ENCODE measurements around the gene TET2.
A peak's percentile ranks its signal among the peaks of the same experiment; 100 is the strongest.

Gene TET2

GRCh38 chr4:105146276-105147015 is at the start of gene TET2:
Gene TET2 (plus strand): TSS chr4:105146876. CDS start chr4:105233943, 87,067 bp downstream.
- peak; percentile 87 for DNase-seq

DNA sequence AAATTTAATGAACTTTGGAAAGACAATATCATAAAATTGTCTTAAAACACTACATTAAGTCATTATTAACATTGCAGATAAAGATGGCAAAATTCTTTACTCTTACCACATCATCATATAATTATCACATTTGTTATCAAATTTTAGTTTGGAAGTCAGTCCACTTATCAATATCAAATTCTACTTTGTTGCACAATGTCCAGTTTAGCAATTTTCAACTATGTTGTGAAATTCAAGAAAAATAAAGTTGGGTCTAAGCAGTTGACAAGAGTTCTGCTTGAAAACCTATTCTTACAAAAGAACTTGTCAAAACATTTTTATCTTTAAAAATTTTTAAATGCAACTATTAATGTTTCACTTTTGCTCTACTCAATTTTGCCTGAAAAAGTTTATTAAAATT is 44.7 kb upstream of the TET2 start:
- DNase-seq = no peak

DNA sequence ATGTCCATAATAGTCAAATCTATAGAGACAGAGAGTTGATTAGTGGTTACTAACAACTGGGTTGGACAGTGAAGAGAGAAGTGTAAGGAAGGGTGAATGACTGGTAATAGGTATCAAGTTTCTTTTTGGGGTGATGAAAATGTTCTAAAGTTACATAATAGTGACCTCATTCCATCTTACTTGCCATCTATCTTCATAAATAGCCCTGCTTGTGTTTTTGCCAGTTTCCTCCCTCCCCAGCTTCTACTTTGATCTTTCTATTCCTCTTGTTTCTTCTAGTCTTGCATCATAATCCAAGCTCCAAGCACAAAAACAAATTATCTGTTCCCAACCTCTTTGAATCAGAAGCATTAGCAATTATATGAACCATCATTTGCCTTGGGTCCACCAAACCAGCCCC is 40.2 kb upstream of the TET2 start:
- no peak for DNase-seq

- no peak for DNase-seq
Measured at GRCh38 chr4:105107095-105107856, 39.4 kb upstream of the TET2 start.

- no peak for DNase-seq
Measured at GRCh38 chr4:105108971-105109370, 37.7 kb upstream of the TET2 start.

GRCh38 chr4:105112274-105112673 is 34.4 kb upstream of the TET2 start:
- DNase-seq = no peak

DNA sequence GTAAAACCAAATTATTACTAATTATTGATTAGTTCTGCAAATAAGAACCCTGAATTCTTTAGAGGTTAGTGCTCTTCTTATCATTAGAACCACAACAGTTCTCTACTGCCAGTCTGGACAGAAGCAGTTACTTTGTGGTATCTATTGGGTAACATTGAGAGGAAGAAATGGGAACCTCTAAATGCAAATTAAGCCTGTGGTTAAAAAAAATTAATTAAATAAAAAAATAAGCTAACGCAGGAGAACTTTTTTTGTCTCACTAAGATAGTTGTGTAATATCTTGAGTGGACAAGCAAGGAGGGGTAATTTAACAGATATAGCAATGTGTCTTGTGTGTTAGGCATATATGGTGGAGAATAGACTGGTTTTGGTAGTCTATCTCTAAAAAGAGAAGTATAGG is 32.9 kb upstream of the TET2 start:
- DNase-seq = no peak

DNA sequence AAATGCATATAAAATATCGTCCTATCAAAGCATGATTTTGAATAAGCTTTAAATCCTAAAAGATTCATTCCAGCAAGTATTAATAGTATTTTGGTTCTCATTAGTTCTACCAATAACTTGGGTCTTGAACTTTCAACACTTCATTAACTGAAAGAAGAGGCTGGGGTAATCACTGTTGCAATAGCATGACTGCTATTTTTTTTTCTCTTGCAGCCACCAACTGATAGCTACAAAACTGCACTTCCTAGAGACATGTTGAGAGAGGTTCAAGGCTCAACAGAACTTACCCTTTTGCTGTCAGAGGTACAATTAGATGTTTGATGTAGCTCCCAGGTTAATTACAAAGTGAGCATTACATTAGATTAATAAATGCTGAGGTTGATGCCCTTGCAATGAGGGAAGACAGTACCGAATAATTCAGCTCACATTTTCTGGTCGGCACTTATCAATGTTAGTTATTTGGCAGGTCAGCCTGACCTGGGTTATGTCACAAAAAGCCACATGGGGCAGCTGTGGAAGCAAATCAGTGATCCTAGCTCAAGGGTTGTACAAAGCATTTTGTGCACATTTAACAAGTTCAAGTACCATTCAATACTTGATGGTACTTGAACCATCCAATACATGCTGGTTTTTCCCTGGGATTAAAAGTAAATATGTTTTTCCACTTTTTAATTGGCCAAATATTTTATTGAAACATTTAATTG is 29.9 kb upstream of the TET2 start:
- DNase-seq = no peak

DNA sequence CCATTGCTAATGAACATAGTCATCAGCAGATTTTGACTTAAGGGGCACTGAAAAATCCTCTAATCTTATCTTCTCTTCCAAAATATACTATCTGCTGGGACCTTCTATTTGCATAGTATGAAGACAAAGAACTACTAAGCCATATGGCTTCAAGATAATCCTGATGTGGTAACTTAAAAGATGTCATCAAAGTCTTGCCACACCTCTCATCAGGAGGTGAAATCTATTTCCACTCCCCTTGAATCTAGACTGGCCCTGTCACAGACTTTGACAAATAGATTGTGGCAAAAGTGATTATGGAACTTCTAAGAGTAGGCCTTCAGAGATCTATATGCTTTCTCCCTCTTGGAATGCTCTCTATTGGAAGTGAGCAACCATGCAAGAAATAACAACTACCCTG is 27.3 kb upstream of the TET2 start:
- DNase-seq = no peak

GRCh38 chr4:105120626-105121025 is 26.1 kb upstream of the TET2 start:
- no peak for DNase-seq

- no peak for DNase-seq
Measured at GRCh38 chr4:105122350-105122749, 24.3 kb upstream of the TET2 start.

GRCh38 chr4:105126311-105127169 is 20.1 kb upstream of the TET2 start:
- no peak for DNase-seq

GRCh38 chr4:105127170-105127445 is 19.6 kb upstream of the TET2 start:
- DNase-seq = no peak

GRCh38 chr4:105128208-105128607 is 18.5 kb upstream of the TET2 start:
- no peak for DNase-seq

GRCh38 chr4:105129286-105130040 is 17.2 kb upstream of the TET2 start:
- no peak for DNase-seq

DNA sequence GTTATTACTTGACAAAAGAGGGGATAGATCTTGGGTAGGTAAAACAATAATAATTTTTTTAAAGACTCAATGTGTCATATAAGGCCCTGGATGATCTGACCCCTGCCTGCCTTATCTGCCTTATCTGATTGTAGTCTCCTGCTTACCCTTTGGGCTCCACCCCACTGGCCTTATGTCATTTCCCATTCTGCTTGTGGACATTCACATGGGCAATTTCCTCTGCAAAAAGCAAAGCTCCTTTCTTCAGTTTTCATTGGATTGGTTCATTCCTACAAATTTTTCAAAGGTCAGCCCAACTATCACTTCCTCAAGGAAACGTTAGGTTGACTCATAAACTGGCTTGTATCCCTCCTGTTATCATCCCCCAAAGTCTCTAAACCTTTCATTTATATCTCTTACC is 15.7 kb upstream of the TET2 start:
- no peak for DNase-seq

DNA sequence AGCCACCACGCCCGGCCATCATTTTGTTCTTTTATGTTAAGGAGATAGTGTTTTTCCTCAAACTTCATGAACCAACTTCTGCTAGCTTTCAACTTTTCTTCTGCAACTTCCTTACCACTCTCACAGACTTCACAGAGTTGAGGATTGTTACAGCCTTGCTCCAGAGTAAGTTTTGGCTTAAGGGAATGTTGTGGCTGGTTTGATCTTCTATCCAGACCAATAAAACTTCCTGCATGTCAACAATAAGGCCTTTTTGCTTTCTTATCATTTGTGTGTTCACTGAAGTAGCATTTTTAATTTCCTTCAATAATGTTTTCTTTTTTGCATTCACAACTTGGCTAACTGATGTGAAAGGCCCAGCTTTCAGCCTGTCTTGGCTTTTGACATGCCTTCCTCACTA is 12.7 kb upstream of the TET2 start:
- DNase-seq = no peak

DNA sequence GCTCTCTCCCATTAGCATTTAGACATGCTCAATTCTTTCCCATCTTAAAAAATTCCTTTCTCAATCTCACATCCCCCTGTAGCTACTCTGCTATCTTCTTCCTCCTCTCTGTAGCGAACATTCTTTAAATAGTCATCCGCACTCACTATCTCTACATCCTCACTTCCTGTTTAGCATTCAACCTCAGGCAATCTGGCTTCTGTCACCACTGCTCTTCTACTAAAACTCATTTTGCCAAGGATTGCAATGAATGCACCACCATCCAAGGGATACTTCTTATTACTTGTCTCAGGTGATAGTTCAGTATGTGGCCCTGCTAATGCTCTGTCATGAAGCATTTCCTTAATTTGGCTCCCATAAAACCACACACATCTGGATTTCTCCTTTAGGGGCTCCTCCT is 10.9 kb upstream of the TET2 start:
- DNase-seq = no peak

- DNase-seq = no peak
Measured at GRCh38 chr4:105137121-105137875, 9.4 kb upstream of the TET2 start.

DNA sequence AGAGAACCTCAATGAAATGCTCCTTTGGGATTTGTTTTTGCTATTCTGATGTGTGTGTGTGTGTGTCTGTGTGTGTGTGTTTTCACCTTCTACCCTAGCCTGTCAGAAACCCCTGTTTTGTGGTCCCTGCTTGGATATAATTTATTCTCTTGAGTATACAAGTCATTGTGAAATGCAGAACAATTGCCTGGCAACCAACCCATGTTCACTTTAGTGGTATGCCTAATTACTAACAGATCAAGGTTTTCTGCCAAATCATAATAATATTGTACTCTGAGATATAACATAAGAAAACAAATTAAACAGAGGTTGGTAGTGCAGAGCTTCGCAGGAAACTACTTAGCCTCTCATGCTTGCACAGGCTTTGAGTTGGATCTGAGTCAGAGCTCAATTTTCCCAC is 7.0 kb upstream of the TET2 start:
- no peak for DNase-seq

DNA sequence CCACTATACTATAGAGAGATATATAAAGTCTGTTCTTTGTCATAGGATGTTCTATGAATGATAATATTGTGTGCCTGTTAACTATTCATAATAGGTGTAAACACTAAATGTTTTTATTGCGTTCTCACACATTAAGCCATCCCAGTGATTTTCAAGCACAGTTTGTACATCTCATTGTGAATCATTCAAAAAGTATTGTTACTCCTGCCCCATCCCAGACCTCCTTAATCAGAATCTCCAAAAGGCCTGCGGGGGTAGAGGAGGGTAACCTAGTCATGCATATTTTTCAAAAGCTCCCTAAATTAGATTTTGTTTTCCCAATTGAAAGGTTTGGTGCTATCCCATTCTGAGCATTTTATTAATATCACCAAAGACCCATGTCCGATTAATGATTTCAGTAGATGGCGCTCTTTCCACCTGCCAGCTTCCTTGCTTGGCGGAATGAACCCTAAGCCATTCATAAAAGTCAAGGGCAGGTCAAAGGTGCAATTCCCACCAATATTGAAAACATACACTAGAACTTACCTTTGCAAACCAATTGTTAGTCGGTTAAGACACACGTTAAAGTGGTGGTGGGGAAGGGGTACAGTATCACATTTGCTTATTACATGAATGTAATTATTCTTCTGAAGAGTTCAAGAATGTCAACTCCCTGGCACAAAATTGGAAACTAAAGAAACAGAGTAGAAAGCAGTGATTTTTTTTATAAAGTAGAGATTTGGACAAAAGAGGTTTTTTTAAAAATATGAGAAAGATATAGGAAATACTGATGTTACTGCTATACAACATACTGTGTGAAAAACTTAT is 5.8 kb upstream of the TET2 start:
- DNase-seq = peak; percentile 76
